GM19372 (cell line): ENCODE measurements around the gene KCNJ6.
"Not testable (repeated sequence)": the region's sequence is repeated elsewhere in the genome, so short reads cannot be mapped to it uniquely, and the experiment has no call there.

ENCODE experiments used
- ATAC-seq: cut with Tn5 transposase; IDR thresholded peaks from one replicate; pipeline ENCODE4 v1.9.1; 2021; ENCODE audit warnings: mild to moderate bottlenecking, low read depth, moderate library complexity; ENCODE audit not compliant: unreplicated experiment

The KCNJ6 gene

DNA sequence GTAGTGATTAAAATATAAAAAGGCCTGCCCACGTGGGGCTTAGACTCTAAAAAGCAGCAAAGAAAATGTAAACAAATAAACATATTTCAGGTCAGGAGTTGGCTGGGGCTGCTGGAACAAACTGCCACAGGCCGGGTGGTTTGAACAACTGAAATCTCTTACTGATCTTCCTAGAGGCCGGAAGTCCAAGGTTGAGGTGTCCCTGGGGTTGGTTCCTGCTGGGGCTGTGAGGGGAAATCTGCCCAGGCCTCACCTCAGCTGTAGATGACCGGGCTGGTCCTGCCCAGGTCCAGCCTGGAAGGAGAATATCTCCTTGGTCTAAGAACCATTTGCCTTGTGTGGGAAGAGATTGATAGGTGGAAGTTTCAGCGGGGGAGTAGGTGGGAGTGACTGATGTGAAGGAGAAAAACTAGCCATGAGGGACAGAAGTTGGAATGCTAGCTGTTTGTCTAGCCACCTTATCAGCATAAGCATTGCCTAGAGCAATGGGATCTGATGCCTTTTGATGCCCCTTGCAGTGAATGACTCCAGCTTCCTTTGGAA, 328.6 kb downstream of the KCNJ6 start:
- ATAC-seq: no peak

DNA sequence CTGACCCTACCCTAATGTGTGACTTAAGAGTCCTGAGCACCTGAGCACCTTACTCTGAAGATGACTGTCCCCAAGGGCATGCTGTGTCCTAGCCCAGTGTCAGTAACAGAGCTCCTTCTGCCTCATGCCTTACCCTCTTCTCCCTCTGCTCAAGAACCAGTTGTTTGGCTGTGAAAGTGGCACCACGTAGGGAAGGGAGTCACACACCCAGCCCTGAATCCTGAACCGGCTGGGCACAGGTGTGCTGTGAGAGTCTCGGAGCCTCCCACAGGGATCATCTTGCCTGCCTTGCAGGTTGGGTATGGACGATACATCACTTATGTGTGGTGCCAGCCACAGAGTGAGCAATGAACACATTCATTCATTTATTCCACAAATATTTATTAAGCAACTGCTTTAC, 329.1 kb downstream of the KCNJ6 start:
- ATAC-seq: no peak

DNA sequence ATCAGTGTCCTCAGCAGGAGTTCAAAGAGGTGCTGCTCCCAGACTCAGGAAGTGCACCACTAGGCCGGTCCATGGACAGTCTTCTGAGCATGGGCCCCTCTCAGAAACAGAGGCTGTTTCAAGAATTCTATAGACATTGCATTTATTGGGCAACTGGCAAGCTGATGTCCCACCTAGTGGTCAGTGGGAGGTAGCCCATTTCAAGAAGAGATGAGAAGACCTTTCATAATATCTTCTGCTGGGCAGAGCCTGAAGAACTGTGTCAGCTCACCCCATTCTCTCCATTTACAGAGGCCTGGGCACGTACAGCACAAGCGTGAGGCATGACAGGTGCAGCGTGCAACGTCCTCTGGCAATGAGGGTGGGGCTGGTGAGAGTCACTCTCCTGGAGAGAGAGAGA, 333.7 kb downstream of the KCNJ6 start:
- no peak for ATAC-seq

DNA sequence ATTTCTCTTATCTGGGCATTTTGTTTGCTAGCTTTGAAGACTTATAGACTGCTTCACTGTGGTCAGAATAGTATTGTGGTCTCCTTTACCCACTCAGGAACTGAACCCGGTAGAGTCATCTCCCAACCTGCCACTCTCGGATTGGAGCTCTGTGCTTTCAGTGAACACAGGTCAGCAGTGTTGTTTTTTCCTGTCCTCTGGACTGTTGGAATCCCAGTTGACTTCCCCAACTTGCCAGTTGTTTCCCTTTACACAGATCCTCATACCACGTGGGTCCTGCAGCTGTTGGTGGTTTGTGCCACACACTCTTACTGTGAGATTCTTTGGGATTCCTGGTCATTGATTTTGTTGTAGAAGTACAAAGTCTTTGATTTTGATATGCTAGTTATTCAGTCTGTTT, 335.6 kb downstream of the KCNJ6 start:
- no peak for ATAC-seq

DNA sequence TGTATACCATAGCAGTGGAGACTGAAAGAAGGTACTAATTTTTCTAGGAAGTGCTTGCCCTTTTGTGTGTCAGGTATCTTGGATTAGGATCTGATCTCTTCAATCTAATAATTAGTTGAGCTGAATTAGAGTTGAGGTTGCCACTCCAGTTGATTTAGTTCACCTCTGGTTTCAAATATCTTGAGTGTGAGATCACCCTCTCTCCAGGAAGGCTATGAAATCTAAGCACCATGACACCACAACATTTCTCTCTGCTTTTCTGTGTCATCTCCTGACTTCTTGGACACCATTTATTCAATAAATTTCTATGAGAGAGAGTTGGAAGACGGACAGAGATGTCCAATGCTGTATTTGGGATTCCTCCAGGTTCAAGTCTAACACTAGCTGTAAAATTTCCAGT, 336.9 kb downstream of the KCNJ6 start:
- no peak for ATAC-seq

DNA sequence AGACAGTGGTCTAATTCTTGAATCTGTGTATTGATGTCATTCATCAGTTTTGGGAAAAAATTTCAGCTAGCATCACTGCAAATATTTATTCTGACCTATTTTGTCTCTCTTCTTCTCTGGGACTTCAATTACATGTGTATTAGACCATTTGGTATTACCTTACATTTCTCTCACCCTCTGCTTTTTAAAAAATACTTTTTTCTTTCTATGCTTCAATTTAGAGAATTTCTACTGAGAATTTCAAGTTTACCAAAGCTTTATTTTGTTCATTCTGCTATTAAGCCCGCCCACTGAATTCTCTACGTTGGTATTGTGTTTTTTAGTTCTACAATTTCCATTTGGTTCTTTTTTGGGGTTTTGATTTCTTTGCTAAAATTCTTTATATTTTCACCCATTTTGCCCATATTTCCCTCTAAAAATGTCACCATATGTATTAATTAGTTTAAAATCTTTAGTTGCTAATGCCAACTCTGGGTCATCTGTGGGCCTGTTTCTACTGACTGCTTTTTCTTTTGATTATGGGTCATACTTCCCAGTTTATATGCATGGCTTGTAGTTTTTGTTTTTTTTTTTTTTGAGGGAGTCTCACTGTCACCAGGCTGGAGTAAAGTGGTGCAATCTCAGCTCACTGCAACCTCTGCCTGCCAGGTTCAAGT, 337.7 kb downstream of the KCNJ6 start:
- ATAC-seq: no peak

DNA sequence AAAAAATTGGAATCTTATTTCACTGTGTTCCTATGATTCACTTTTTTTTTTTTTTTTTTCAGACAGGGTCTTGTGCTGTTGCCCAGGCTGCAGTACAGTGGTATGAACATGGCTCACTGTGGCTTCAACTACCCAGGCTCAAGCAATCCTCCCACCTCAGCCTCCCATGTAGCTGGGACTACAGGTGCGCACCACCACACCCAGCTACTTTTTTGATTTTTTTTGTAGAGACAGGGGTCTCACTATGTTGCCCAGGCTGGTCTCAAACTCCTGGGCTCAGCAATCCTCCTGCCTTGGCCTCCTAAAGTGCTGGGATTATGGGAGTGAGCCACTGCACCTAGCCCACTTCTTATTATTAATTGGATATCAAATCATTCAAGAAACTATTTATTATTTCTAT, 339.3 kb downstream of the KCNJ6 start:
- not testable (repeated sequence) for ATAC-seq

DNA sequence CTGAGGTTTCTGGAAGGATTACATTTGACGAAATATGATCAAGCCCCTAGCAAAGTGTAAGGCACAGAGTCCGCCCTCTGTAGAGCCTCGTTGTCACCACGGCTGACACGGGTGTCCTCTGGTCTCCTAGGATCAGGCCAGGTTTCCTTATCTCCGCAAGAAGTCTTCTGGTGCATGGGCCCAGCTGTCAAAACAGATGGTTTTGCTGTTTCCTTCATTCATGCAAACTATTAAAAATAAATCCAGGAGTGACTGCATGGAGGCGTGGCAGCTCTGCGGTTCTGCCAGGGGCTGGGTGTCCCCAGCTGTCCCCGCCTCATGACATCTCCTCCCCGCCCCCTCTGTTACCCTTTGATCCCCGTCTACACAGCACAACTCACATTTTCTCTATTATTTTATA, 340.7 kb downstream of the KCNJ6 start:
- ATAC-seq: no peak

DNA sequence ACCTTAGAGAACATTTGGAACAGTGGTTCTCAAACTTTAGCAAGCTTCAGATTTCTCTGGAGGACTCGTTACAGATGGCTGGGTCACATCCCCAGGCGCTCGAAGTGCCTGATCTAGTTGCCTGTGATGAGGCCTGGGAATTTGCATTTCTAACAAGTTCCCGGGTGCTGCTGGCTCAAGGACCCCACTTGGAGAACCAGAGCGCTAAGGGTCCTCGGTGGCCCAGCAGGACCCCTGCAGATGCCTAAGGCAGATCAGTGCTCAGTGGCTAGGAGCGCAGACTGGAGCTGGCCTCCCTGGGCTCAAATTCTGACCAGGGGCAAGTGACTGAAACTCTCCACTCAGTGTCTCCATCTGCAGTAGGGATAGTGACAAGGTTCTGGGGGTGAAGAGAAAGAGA, 341.5 kb downstream of the KCNJ6 start:
- ATAC-seq: no peak

DNA sequence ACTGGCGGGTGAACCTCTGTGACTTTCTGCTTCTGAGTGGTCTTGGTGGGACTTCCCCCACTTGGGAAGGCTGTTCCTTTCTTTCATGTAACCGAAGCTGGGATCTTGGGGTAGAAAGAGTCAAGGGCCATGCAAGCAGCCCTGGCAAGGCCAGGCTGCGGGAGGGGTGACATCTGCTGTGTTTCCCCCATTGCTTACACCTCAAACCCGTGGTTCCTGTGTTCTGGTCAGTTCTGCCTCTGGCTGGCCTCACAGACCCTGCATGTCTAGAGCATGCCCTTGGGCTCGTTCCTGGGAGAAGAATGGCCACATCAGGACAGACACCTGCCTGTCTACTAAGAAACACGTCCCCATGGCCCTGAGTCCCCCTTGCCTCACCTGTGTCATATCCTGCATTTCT, 341.9 kb downstream of the KCNJ6 start:
- ATAC-seq: no peak

DNA sequence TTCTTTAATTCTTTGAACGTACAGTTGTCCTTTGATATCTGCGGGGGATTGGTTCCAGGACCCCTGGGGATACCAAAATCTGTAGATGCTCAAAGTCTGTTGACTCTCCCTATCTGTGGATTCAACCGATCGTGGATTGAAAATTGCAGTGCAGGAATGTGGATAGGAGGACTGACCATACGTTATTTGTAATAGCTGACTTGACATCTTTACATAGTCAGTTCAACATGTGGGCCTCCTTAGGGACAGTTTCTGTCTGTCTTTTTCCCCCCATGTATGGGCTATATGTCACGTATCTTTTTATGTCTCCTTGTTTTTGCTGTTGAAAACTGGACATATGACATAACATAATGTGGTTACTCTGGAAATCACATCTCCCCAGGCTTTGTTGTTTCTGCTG, 344.8 kb downstream of the KCNJ6 start:
- no peak for ATAC-seq

DNA sequence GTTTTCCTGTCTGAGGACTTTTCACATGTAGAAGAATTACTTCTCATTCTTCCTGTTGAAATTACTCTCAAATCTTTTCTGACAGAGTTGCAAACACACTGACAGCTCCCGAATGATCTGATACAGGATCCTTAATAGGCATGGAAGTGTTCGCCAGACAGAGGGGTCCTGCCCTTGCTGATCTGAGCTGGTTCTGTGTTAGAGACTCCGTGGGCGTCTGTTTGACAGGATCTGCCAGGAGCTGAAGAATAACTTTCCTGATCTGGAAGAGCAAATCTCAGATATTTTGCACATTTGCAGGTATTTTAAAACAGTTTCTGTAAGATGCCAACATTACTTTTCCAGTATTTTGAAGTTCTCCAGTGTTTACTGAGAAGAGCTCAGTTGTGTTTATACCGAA, 347.3 kb downstream of the KCNJ6 start:
- no peak for ATAC-seq

DNA sequence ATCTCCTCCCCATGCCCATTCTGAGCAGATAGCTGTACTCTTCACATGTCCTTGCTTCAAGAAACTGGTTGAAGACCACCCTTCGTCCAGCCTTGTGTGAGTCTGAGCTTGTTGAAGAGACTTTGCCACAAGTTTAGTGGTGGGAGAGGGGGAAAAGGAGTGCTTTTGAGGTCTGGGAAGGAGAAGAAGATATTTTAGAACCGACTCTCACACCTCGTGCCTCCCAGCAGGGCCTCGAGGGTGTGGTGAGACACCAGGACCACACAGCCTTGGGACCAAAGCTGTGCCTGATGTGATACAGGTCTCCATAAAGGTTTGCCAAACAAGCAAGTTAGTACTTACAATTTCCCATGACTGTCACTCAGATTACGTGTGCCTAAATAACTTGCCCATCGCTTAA, 347.8 kb downstream of the KCNJ6 start:
- no peak for ATAC-seq

DNA sequence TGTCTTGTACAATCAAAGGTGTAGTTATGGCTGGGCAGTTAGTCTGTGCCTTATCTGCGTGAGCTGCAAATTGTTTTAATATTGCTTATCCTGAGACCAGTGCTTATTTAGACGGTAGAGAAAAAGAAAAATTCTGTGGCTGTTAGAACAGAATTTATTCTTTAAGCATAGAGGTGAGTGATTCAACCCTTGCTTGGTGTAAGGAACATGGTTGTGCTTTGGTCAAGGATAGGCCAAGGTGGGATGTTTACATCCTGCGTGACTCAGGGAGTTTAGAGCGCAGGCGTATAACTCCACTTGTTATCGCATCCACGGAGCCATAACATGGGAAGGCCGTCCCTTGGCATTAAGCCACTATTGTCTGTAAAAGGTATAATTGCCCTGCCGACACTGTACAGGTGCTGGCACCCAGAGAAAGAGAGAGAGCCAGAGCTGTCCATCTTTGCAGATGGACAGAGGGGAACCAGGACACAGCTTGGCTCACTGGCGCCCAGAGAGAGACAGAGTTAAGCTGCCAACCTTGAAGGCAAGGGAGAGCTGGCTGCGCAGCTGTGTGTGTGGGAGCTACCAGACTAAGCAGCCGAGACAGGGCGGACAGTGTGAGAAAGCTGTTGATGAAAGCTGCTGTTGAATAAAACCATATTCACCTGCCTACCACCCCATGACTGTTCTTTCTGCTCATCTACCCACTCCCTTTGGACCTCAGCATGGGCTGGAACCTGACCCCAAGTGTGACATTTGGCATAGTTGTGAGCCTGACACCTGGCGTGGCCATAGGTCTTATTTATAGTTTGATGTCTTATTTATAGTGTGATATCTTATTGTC, 349.3 kb downstream of the KCNJ6 start:
- ATAC-seq: no peak

DNA sequence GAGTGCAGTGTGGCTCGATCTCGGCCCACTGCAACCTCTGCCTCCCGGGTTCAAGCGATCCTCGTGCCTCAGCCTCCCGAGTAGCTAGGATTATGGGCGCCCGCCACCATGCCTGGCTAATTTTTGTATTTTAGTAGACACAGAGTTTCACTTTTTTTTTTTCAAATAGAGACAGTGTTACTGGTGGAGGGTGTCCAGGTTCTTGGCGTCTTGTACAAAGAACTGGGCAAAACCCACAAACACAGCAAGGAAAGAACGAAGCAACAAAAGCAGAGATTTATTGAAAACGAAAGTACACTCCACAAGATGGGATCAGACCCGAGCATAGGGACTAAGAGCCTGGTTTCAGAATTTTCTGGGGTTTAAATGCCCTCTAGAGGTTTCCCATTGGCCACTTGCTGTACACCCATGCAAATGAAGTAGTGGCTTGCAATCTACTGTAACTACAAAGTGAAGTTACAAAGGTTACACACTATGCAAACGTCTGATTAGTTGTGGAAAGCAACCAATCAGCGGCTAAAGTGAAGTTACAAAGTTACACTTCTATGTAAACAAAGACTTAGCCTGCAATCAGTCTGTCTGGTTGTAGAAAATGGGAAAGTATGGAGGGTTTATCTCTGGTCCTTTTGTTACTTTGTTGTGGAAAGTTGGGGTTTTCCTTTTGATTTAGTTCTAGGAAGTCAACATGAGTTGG, 350.6 kb downstream of the KCNJ6 start:
- no peak for ATAC-seq

DNA sequence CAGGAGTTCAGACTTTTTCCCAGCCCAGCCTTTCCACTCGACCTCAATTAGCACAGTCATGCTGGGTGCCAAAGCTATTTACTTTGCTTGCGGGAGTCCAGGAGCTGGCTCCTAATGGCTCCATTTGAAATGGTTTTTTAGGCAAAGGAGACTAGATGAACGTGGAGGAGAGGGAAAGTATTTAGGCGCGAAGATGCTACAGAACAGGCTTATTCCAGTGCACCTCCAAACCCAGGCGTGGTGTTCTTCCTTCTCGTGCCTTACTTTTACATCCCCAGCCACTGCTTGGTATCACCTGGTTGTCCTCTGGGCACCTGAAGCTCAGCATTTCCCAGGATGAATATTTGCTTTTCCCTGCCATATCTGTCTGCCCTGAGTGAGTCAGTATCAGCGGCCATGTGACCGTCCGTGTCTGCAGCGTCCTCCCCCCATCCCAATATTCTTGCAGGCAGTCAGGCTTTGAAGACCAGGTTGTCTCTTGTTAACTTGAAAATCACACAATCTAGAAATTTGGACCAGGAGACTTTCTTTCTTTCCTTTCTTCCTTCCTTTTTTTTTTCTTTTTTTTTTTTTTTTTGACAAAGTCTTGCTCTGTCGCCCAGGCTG, 351.2 kb downstream of the KCNJ6 start:
- ATAC-seq: no peak

DNA sequence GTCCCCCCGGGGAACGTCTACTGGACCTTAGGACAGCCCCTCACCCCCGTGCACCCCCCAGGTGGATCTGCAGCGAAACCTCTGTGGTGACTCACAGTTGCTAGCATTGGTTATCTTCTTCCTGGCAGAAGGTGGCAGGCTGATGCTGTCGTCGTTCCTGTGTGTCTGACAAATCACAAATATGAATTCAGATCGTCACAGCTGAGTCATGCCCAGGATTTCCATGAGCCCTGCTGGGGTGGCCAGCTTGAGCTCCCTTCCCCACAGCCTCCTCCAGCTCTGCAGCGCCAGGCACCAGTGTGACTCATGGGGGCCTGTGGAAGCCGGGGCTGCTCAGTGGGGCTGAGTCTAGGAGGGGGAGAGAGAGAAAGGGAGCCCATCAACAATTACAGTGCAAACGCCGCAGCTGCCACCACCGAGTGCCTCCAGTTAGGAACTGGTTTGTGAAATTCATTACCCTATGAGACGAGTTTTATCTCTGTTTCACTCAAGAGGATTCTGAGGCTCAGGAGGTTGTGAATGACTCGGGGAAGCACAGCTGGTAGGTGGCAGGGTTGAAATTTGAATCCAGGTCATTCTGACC, 351.8 kb downstream of the KCNJ6 start:
- peak; percentile 31 for ATAC-seq

DNA sequence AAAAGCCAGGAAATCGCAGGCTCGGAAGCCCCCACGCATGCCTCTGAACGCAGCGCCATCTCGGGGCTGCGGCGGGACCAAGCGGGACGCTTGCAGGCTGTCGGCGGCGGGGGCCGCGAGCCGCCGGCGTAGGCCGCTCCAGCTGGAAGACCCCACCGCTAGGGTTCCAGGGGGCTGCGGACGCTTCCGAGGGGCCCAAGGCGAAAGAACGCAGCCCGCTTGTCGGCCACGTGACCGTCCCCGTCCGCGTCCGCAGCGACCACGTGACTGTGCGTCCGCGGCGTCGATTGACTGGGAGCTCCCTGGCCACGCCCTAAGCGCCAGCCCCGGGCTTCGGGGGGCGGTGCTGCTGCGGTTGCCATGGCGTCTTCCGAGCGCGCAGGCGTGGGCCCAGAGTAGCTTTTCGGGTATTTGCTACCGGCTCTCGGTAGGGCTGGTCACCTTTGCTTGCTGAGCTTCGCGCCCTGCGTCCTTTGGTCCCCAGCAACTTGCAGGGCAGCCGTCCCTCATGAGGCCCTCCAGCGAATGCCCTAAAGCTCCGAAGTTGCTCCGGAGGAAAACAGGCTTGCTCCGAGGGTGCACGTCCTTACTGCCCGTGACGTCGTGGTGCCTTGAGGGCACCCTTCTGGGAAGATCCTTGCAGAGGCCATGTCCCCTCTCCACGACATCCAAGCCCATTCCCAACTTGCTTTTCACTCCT, 352.5 kb downstream of the KCNJ6 start:
- peak; percentile 93 for ATAC-seq

DNA sequence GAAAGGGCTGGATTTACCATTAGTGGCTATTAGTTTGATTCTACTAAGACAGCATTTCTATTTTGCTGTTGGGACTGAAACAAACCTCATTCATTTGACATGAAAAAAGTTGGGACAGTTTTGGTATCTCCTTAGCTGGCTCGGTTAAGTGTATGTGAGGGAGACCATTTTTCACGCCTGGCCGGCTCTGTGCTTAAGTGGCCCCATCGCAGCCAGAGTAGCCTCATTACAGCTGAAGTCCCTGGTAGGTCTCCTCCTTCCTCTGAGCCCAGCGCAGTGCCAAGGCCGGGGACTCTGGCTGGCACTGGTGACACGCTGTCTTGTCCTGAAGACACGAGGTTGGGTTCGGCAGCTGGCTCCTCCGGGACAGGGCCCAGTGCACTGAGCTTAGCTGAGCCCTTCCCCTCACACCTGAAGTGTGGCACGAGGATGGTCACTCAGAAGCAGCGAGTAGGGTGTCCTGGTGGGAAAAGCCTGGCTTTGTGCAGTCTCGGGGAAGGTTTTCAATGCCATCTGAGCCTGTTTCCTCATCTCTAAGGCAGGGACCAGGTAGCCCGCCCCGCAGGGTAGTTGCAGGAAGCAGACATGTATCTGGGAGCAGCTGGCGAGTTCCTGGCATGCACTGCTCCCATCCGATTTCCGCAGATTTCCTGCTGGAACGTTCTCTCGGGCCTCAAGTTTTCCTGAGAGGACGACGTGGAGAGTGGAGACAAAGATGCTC, 353.2 kb downstream of the KCNJ6 start:
- ATAC-seq: peak; percentile 8
